Measurements from ENCODE around the gene AOPEP.

GRCh38 chr9:94922691-94923107, 196.2 kb downstream of the AOPEP start:
- TF ChIP-seq CTCF (IDR thresholded peaks at IDR 0.05; ENCODE audit: extremely low read depth in 1 of 2, insufficient read depth in 1 of 2, low read depth in 1 of 2, low read length in 2 of 2) (no peak), EZH2 (IDR thresholded peaks at IDR 0.05; ENCODE audit: borderline replicate concordance, low read depth, low read length, severe bottlenecking) (no peak), POLR2A (IDR thresholded peaks at IDR 0.05; ENCODE audit: low read depth, low read length) (no peak), MAX (IDR thresholded peaks at IDR 0.05; ENCODE audit: insufficient read depth, insufficient read length) (no peak), JUN (IDR thresholded peaks at IDR 0.05; ENCODE audit: borderline replicate concordance, insufficient read depth, insufficient read length, low read depth) (no peak), POLR2AphosphoS5 (IDR thresholded peaks at IDR 0.05; ENCODE audit: insufficient read depth, low read depth, low read length) (no peak), FOS (IDR thresholded peaks at IDR 0.05; ENCODE audit: borderline replicate concordance, insufficient read depth, low read length) (no peak)

All from endothelial cell of umbilical vein (primary cell).